Activated T-helper 1 cell treated with anti-CD3 and anti-CD28 coated beads, Interleukin-2, amount 50 U/mL, for 16 hours (primary cell): Measurements from ENCODE around the gene RACGAP1.

Source experiments
- DNase-seq, 2 donors: peaks; one replicate each; pipeline ENCODE4 v3.0.0-alpha.2; 2020; ENCODE audit warnings: low read depth in 1 of 2, low spot score in 1 of 2

RACGAP1 gene

DNA sequence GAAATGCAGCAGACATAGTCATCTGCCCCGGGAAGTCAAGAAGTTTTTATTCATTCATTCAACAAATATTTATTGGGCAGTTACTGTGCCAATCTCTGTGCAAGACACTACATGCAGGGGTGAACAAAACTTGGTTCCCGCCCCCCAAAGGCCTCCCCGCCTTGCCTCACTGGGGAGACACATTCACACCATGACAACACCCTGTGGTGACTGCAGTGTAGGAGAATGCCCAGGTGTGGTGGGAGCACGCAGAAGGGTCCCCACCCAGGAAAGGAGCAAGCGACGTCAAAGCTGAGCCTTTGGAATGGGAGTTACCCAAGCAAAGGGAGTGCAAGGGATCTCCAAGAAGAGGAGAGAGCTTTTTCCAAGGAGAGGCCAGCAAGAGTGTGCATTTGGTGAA lies 54.2 kb downstream of the RACGAP1 start:
- DNase-seq, result no peak

DNA sequence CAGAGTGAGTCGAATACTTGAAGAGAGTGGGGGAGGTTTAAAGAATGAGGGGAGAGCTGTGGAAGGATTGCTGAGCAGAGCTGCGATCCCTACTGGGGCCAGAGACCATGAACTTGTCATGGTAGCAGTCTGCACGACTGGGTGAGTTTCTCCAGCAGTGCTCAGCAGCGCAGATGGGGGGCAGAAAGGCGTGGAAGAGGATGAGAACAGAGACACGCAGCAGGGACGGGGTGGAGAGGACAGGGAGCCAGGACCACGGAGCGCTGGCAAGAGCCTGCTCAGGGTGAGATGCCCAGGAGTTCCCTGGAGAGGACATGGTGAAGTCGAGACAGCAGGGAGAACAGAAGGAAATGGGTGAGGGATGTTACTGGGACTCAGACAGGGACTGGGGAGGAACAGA lies 54.6 kb downstream of the RACGAP1 start:
- no peak for DNase-seq

DNA sequence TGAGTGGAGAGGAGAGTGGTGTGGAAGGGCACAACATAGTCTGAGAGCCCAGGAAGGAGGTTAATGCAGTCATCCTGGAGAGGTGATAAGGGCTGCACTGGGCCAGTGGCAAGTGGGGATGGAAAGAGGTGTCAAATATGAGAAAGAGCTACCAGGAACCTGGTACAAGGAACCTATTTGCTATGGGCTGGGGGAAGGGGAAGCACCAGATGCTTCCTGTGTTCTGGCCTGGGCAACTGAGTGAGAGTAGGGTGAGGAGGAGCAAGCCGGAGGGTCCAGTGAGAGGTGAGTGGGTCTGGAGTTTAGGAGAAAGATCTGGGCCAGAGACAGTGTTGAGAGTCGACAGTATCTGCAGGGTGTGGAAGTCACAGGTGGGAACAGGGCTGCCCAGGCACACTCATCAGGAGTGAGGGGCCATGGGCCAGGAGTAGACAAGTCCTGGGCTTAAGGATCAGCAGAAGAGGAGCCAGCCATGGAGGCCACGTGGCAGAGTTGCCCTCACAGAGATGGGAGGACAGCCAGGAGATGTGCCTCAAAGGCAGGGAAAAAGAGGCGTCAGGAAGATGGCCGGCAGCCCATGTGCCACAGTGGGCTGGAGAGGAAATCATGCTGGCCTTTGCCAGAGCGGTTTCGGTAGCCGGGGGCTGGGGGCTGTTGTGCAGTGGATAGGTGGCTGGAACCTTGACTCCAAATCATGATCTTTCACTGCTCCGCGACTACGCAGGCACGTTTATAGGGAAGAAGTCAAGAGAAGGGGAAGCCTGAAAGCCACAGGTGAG lies 55.5 kb downstream of the RACGAP1 start:
- DNase-seq, result no peak

DNA sequence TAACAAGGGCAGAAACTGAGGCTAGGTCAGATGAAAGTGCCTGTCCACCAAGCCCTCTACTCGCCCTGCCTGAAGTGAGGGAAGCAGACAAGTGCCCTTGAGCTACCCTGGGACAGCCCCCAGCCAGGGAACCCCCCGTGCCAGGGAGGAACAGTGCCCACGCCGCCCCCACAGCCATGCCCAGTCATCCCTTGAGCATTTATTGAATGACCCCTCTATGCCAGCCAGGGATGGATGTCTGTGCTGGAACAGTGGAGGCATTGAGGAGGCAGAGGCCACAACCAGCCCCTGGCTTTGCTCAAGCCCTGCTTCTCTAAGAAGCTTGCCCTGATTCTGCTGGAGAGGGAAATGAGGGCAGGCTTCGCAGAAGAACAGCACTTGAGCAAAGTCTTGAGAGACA lies 56.3 kb downstream of the RACGAP1 start:
- no peak for DNase-seq

DNA sequence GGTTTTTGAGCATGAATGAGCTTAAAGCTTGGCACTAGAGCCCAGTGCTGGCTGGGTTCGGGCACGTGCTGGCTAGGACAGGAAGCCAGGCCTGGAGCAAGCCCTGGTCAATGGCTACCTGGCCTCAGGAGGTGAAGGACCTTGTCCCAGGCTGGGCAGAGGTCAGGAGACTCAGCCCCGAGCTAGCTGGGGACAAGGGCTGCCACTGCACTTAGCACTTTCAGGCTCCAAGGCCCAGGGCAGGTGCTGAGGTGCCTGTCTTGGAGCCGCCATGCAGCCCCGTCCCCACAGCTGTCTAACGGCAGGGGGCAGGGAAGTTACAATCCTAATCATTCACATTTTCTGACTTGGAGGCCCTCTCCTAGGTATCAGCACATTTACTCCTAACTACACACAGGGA lies 56.8 kb downstream of the RACGAP1 start:
- DNase-seq, result no peak

DNA sequence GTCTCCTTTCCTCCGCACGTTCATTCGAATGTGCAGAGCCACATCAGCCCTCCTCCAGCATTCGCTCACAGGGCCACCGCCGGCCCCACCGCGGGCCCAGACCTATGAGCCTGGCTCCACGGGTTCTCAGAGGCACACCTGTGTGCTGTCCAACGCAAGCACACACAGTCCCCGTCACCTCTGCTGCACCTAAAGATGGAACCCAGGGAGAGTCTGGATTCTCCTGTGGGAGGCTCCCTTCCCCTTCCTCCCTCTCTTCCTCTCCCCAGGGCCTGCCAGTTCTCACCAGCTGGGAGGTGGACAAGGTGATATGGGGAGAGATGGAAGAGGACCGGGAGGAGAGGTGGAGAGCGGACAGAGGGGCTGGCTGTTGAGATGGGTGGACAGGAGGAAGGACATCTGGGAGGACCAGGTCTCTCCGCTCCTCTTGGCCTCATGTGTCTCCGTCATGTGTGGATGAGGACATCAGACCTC lies 57.5 kb downstream of the RACGAP1 start:
- no peak for DNase-seq

DNA sequence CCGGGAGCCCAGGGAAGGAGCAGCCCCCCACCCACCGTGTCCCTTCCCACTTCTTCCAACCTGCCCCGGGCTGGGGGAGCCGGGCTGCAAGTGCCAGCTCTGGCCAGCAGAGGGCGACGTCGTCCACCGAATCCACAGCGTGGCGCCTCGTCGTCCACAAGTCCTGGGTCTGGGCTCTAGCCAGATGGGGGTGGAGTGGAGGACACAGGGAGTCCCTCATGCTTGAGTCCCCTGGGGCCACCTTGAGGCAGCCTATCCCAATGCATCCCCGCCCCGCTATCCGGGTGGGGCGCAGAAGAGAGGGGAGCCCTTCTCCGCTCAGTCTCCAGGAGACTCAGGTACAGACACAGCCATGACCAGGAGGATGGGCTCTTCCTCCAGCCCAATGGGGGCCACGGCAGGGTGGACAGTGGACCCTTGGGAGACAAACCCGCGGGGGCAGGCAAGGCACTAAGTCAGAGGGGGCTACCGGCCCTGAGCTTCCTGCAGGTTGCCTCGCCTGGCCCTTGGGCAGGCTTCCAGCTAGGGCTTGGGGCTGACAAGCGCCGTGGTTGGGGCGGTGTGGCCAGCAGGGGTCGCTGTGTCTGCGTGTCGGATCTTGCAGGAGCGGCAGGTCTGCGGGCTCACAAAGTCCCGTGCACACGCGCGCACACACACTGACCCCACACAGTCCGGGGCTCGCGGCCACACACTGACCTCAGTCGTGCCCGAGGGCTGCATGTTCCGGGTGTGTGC lies 58.1 kb downstream of the RACGAP1 start:
- DNase-seq, result peak; percentile 86 to 97

DNA sequence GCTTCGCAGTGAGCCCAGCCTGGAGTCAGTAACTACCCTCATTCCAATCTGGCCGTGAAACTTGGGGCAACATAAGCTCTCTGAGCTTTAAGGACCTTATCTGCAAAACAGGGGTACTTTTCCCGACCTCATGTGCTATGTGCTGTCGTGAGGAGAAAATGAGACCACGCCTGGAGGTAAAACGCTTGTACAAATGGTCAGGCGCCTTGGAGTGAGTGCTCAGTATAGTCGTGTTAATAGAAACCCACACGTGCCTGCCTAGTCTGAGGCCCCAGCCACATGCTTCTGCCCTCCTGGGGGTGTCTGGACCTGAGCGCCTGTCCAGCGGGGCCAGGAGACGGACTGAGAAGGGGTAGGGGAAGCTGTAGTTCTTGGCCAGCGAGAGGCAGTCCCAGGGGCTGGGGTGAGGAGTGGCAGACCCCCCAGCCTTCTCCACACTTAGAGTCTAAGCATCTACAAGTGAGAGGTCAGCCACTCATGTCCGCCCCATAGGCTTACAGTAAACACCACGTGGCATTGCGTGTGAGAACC lies 58.7 kb downstream of the RACGAP1 start:
- DNase-seq, result no peak

DNA sequence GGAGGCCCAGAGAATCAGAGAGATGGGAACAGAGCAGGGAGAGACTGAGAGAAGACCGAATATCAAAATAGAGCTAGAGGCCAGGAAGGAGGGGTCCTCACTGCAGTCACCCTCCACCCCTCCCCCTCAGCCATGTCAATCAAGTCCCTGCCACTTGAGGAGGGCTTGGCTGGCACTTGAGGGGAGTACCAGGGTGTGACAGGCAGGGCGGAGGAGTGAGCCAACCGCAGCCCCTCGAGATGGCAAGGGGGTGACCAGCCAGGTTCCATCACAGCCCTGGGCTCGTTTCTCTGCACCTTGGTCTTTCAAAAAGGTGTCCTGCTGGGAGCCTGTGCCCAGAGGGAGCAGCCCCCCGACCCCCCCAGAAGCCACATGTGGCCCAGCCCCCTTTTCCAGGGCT lies 59.5 kb downstream of the RACGAP1 start:
- DNase-seq, result no peak

DNA sequence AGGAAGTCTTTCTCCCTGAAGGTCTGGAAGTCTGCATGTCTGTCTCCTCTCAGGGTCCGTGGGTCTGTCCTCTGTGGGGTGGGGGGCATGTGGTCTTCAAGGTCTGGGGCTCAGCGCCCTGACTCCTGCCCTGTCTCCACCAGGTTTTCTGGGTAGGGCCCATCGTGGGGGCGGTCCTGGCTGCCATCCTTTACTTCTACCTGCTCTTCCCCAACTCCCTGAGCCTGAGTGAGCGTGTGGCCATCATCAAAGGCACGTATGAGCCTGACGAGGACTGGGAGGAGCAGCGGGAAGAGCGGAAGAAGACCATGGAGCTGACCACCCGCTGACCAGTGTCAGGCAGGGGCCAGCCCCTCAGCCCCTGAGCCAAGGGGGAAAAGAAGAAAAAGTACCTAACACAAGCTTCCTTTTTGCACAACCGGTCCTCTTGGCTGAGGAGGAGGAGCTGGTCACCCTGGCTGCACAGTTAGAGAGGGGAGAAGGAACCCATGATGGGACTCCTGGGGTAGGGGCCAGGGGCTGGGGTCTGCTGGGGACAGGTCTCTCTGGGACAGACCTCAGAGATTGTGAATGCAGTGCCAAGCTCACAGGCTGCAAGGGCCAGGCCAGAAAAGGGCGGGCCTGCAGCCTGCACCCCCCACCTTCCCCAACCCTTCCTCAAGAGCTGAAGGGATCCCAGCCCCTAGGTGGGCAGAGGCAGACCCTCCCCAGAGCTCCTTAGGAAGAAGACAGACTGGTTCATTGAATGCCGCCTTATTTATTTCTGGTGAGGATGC lies 60.3 kb downstream of the RACGAP1 start:
- no peak for DNase-seq

DNA sequence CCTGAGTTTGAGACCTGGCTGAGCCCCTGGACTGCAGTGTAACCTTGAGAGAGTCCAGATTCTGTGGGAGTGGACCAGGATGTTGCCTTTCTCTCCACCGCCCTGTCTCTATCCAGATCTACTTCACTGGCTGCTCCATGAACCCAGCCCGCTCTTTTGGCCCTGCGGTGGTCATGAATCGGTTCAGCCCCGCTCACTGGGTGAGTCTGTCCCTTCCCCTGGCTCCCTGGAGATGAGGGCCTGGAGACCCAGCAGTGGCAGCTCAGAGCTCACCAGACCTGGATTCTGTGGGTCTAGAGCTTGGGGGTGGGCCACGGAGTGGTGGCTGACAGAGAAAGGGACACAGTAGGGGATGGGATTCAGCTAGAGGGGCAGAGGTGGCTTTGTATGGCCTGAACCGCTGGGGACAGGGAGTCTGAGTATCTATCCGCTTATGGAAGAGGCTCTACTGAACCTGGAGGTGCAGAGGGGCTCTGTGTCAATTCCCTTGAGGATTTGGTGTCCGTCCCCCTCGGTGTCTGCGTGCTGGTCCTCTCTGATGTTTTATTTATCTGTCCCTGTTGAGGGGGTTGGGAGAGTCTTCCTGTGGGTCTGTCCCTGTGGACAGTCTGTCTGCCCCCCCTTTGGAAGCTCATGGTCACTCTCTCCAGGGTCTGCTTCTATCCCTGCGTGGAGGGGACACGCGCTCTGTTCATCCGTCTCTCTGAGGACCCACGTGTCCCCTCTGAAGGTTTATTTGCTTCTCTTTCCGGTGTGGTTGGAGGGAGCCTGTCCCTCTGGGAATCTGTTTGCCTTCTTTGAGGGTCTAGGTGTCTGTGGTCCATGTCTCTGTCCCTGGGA lies 61.1 kb downstream of the RACGAP1 start:
- DNase-seq, result no peak

DNA sequence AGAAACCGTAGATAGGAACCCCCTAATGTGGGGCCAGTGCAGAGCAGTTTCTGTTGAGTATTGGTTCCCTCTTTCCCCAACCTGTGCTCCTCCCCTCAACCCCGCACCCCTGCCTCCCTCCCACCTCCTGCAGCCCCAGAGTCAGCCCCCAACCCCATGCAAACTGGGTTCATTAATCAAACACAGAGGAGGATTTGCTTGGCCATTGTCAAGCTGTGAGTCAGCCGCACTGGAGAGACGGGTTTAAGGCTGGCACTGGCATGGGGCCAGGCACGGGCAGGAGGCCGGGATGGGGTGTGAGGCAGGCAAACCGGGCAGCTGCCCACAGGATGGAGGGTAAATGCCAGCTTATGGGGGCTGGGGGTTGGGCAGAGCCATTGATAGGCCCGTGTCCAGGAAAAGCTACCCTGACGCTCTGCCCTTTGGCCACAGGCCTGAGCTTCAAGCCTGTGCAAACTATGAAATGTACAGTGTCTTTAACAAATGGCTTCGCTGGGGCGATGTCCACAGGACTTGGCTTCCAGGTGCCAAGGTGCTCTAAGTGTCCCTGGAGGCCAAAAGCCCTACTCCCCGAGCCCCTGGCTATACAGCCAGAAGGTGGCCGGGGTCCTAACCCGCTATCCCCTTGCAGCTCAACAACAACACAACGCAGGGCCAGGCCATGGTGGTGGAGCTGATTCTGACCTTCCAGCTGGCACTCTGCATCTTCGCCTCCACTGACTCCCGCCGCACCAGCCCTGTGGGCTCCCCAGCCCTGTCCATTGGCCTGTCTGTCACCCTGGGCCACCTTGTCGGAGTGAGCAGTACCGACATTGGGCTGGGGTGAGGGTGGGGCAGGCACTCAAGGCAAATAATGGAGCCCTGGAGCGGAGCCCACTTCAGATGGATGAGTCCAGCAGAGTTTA lies 62.2 kb downstream of the RACGAP1 start:
- no peak for DNase-seq

DNA sequence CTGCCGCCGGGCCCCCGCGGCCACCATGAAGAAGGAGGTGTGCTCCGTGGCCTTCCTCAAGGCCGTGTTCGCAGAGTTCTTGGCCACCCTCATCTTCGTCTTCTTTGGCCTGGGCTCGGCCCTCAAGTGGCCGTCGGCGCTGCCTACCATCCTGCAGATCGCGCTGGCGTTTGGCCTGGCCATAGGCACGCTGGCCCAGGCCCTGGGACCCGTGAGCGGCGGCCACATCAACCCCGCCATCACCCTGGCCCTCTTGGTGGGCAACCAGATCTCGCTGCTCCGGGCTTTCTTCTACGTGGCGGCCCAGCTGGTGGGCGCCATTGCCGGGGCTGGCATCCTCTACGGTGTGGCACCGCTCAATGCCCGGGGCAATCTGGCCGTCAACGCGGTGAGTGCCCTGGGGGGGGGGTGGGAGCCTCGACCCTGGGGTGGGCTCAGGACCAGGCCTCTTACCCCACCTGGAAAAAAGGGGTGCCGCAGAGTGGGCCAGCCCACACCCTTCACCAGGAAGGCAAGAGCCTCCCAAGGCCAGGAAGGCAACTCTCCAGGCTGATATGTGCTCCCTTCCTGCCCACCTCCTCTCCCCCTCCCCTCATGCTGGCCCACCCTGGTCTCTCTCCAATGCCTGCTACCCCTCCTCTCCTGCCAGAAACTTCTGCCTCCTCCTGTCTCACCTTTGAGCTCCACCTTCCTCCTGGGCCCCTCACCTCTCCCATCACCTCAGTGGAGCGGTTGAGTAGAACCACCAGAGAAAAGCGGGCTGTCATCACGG lies 63.1 kb downstream of the RACGAP1 start:
- no peak for DNase-seq

DNA sequence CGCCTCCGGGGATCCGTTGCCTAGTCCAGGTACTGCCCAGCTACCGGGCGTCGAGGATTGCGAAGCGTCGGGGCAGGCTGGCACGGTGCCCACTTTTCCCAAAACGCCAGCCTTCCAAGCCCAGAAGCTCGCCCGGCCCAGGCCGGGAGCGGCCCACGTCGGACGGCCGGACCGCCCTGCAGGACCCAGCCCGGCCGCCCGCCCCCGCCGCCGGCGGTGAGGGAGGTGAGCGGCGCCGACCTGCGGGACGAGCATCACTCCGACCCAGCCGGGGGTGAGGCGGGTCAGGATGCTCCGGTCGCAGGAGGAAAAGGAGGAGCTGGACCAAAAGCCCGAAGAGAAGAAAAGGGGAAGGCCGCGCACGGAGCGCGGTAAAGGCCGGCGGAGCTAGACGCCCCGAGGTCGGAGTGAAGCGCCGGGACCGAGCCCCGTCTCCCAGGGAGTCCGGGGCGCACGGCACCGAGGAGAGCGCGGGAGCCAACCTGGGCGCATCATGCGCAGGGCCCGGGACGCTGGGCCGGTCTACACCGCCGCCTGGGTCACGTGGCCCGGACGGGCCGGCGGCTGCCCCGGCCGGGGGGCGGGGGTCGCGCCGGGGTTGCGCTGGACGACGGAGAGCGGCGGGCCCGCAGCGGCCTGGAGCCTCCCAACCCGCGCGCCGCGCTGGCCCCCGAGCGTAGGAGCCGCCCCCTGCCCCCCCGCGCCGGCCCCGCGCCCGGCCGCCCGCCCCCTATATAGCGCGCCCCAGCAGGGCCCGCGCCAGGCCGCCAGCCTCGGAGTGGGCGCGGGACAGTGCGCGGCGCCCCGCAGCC lies 64.0 kb downstream of the RACGAP1 start, which contains the start of gene AQP5:
AQP5 (plus strand) TSS at position 762 of the 812 bp plus-strand sequence. CDS start 146 bp downstream, outside the sequence.
- DNase-seq, result no peak

DNA sequence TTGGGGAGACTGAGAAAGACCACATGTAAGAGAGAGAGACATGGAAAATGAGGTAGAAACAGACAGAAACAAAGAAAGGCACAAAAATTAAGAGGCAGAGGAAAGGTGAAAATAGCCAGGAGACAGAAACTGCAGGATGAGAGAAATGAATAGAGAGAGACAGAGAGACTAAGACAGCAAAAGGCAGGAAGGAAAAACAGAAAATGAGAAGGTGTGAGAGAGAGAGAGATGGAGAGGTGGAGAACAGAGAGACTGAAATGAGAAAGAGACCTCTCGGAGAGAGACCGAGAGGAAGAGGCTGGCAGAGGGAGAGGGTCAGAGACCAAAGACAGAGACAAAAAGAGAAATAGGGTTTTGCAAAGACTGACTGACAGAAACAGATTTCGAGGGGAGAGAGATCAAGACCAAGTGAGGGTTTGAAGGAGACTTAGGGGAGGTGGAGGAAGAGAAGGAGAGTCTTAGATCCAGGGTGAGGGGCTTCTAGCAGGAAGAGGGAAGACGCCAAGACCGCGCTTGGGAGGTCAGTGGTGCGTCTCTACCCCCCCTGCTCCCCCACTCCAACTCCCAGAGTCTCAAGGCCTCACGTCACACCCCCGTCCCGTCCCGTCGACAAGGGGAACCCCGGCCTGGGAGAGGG lies 64.7 kb downstream of the RACGAP1 start:
- no peak for DNase-seq

DNA sequence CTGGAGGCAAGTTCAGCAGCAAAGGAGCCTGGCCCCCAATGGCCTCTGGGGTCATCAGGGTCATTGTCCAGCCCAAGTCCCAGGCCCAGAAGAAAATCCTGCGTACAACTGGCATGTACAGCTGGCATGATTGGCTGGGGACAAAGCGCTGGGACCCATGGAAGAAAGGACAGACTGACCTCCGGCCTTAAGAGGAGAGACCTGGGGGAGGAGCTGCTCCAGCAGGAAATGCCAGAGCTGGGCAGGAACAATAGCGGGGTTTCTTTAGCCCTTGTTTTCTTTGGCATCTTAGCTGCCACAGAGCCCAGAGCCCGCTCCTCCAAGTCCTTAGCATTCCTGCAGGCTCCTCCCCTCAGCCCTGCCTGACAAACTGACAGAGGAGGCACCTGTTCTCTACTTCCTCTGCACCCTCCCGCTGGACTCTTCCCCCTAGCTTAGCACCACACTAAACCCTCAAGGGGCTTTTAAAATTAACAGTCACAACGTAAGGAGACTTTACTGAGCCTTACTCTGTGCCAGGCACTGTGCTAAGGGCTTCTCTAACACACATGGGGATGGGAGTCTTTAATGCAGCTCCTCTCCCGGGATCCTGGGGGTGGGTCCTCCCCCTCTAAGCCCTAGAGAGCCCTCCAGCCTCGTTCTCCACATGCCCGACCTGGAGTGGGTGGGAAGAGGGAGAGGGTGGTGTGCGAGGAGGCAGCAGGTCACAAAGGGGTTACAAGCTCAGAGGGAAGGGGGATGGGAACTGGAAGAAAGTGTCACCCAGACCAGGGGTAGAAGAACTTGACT lies 65.4 kb downstream of the RACGAP1 start:
- no peak for DNase-seq

DNA sequence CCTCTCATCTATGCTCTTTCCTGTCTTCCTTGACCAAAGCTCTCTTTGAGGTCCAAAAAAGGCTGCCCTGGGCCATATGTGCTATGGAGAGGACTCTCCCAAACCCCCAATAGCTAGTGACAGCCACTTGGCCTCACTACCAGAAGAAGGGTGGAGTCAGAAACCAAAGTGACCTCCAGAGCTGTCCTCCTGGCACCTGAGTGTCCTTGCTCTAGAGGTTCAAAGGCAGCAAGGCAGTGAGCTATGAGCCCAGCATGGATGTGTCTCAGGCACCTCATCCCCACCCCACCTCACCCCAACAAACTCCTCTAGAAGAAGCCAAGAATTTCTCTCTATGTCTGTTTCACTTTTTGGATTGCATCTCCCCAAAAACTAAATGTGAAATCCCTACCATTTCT lies 67.7 kb downstream of the RACGAP1 start:
- no peak for DNase-seq
